B cell (primary cell): ENCODE data around the gene RDH11. TPM values are rescaled to one million over a fixed set of nuclear protein-coding genes. Genes with fewer than 3 reads are reported as not detected.

Experiments
- ATAC-seq: fragments of 200-7000 bp; cut with Tn5 transposase; one replicate; pipeline ENCODE4 v1.10.0; 2021; ENCODE audit warnings: low read depth, mild to moderate bottlenecking, moderate number of reproducible peaks, moderate library complexity
- CTCF ChIA-PET: fragments of 350-600 bp; sonication (Branson Sonifier 250); formaldehyde crosslinking; loops from one replicate; lab custom pipeline; 2021; ENCODE audit warnings: antibody characterized with exemption, inconsistent platforms; lab: Charles Lee
- POLR2A ChIA-PET: fragments of 350-600 bp; sonication (Branson Sonifier 250); formaldehyde crosslinking; loops from one replicate; lab custom pipeline; 2021; ENCODE audit warnings: antibody characterized with exemption; lab: Charles Lee
- DNase-seq: peaks from one replicate; pipeline ENCODE4 v3.0.0; 2013
- H2AFZ ChIP-seq: 2 replicates; pipeline ENCODE4 v1.6.1; 2012; ENCODE audit warnings: mild to moderate bottlenecking, low read depth, low read length; ENCODE audit not compliant: insufficient read depth, poor library complexity, severe bottlenecking
- H3K27ac ChIP-seq, 2 donors: 1 replicate in 1 of 2; 2 replicates in 1 of 2; pipeline ENCODE4 v1.5.1; 2012 to 2013; ENCODE audit warnings: low read length in 2 of 2, mild to moderate bottlenecking in 2 of 2, moderate library complexity in 1 of 2
- H3K27me3 ChIP-seq, 4 experiments: fragments of 200-600 bp in 1 of 4; sonication (generic) in 1 of 4; replicated peaks in 1 of 4; 1 replicate in 2 of 4; 2 replicates in 2 of 4; pipeline versions ENCODE4 v1.6.1 to v1.7.0; 2013 to 2016; ENCODE audit warnings: low read length in 3 of 4, mild to moderate bottlenecking in 2 of 4, mixed read lengths in 1 of 4, moderate library complexity in 1 of 4; ENCODE audit not compliant: insufficient read depth in 4 of 4, control insufficient read depth in 3 of 4; ENCODE audit errors: control extremely low read depth in 1 of 4
- H3K36me3 ChIP-seq, 2 experiments: replicated peaks in 1 of 2; 1 replicate in 1 of 2; 2 replicates in 1 of 2; pipeline versions ENCODE4 v1.6.1 to v1.7.1; 2013; ENCODE audit warnings: low read length in 1 of 2; ENCODE audit not compliant: insufficient read depth in 2 of 2, control insufficient read depth in 1 of 2; ENCODE audit errors: control extremely low read depth in 1 of 2, extremely low read depth in 1 of 2
- H3K4me1 ChIP-seq, 2 donors: fragments of 200-600 bp in 1 of 2; sonication (generic) in 1 of 2; 1 replicate in 1 of 2; 2 replicates in 1 of 2; pipeline versions ENCODE4 v1.5.1 to v1.6.1; 2013 to 2017; ENCODE audit warnings: low read length in 2 of 2; ENCODE audit not compliant: control insufficient read depth in 2 of 2, insufficient read depth in 2 of 2
- H3K4me2 ChIP-seq: replicated peaks from 2 replicates; pipeline ENCODE3; 2012; ENCODE audit warnings: mild to moderate bottlenecking, low read depth, low read length; ENCODE audit not compliant: poor library complexity, severe bottlenecking
- H3K4me3 ChIP-seq, 5 experiments: fragments of 200-600 bp in 1 of 5; sonication (generic) in 1 of 5; 1 replicate in 3 of 5; 2 replicates in 2 of 5; pipeline versions ENCODE4 v1.5.1 to v1.7.0; 2011 to 2016; ENCODE audit warnings: low read length in 4 of 5, mild to moderate bottlenecking in 4 of 5, low read depth in 2 of 5, control low read depth in 1 of 5, moderate library complexity in 1 of 5; ENCODE audit not compliant: insufficient read depth in 1 of 5; ENCODE audit errors: control extremely low read depth in 1 of 5, extremely low read depth in 1 of 5
- H3K79me2 ChIP-seq: fragments of 200-600 bp; sonication (generic); one replicate; pipeline ENCODE4 v1.6.0; 2016; ENCODE audit warnings: low read length; ENCODE audit not compliant: control insufficient read depth, insufficient read depth
- H3K9ac ChIP-seq: fragments of 200-600 bp; sonication (generic); 2 replicates; pipeline ENCODE4 v1.6.1; 2017; ENCODE audit warnings: mild to moderate bottlenecking, low read length, moderate library complexity
- H3K9me3 ChIP-seq, 3 donors: one replicate each; pipeline versions ENCODE4 v1.6.1 to v1.7.1; 2013; ENCODE audit warnings: low read length in 2 of 3; ENCODE audit not compliant: control insufficient read depth in 2 of 3, insufficient read depth in 1 of 3; ENCODE audit errors: control extremely low read depth in 1 of 3
- H4K20me1 ChIP-seq: 2 replicates; pipeline ENCODE4 v1.6.0; 2012; ENCODE audit warnings: mild to moderate bottlenecking, low read length; ENCODE audit not compliant: insufficient read depth, control insufficient read depth, poor library complexity, severe bottlenecking
- H3K27ac Mint-ChIP-seq: one replicate; pipeline ENCODE4 v1.8.0; 2021; ENCODE audit warnings: mixed read lengths
- H3K27me3 Mint-ChIP-seq: one replicate; pipeline ENCODE4 v1.8.0; 2021; ENCODE audit warnings: mixed read lengths
- H3K4me1 Mint-ChIP-seq: one replicate; pipeline ENCODE4 v1.8.0; 2021; ENCODE audit warnings: mixed read lengths
- H3K4me3 Mint-ChIP-seq: one replicate; pipeline ENCODE4 v1.8.0; 2021; ENCODE audit warnings: mixed read lengths
- H3K9me3 Mint-ChIP-seq: one replicate; pipeline ENCODE4 v1.8.0; 2022; ENCODE audit warnings: mixed read lengths; ENCODE audit not compliant: insufficient read depth
- CTCF ChIP-seq: fragments of 200-600 bp; IDR thresholded peaks from one replicate; pipeline ENCODE4 v1.8.0; 2022; ENCODE audit warnings: antibody characterized with exemption, mild to moderate bottlenecking
- EZH2 ChIP-seq: IDR thresholded peaks from 2 replicates; pipeline ENCODE4 v1.6.1; 2012; ENCODE audit warnings: borderline replicate concordance, low read depth, mild to moderate bottlenecking, moderate library complexity, low read length; ENCODE audit not compliant: insufficient read depth, poor library complexity, severe bottlenecking
- WGBS: methylation state at CpG from one replicate; pipeline ENCODE4 v1.1.5; 2013; ENCODE audit warnings: missing lambda C conversion rate; ENCODE audit not compliant: insufficient coverage; 5-methylcytosine and 5-hydroxymethylcytosine counted together
- intact Hi-C: fragments of 100-400 bp; cut with micrococcal nuclease; formaldehyde crosslinking; loops from one replicate; pipeline ENCODE4 v1.10.0; 2022
- polyA plus RNA-seq: library from polyadenylated mRNA; depleted of rRNA; stranded (reverse); fragments of >200 nt; gene quantifications from 2 replicates; pipeline ENCODE4 v1.2.3, GENCODE V29; 2012
- total RNA-seq, 2 donors: library from RNA; stranded (reverse); fragments of 120-200 nt in 1 of 2; gene quantifications; 1 replicate in 1 of 2; 2 replicates in 1 of 2; pipeline versions ENCODE4 v1.2.3 to v1.2.4, GENCODE V29; 2013 to 2022

RDH11 gene
- total and polyA plus RNA-seq, 2 donors (not counting 1 experiment from before 2014, with no cell fraction given) = 32.8 to 35.2 TPM

GRCh38 chr14:67698179-67698578 lies 2.6 kb upstream of the RDH11 start:
- Histone ChIP-seq H3K27me3 (no peaks in the 10 kb centered on the region), H3K4me1 (peaks cover 6 to 13% of the 10 kb centered on the region in 2 donors), H4K20me1 (no peaks in the 10 kb centered on the region), H2AFZ (no peak overlapping the region), H3K36me3 (no peaks in the 10 kb centered on the region), H3K4me3 (no peak overlapping the region), H3K4me2 (no peak overlapping the region), H3K9me3 (no peaks in the 10 kb centered on the region), H3K79me2 (peaks cover 12% of the 10 kb centered on the region), H3K9ac (no peak overlapping the region), H3K27ac (no peak overlapping the region)
- intact Hi-C loops = loop anchor here (5.0 to 10.0 kb wide), 3 partner anchors 1191 to 1919 kb away; partner anchors contain the start of genes ERH, GPHN and SLC39A9
- POLR2A ChIA-PET = no interaction called here
- no CpG with 5 or more reads among the region's 1 CpG for WGBS
- H3K27ac Mint-ChIP-seq = no peak overlapping the region
- ATAC-seq = no peak
- no peaks in the 10 kb centered on the region for H3K9me3 Mint-ChIP-seq
- H3K4me3 Mint-ChIP-seq = no peak overlapping the region
- no peak for DNase-seq
- TF ChIP-seq EZH2 (no peak), CTCF (no peak)
- H3K27me3 Mint-ChIP-seq = no peaks in the 10 kb centered on the region
- H3K4me1 Mint-ChIP-seq = peaks cover 11% of the 10 kb centered on the region
- CTCF ChIA-PET = interaction anchor here (1.4 to 12.2 kb wide), 3 partner anchors 79 to 270 kb away, joined by 3 to 392 read pairs (median 5); partner anchors contain the start of gene ARG2

GRCh38 chr14:67697006-67697405 lies 1.4 kb upstream of the RDH11 start:
- H4K20me1 ChIP-seq = no peaks in the 10 kb centered on the region
- ChIA-PET CTCF (interaction anchor here (0.6 to 12.2 kb wide), 2 partner anchors 30 to 113 kb away, joined by 3 to 392 read pairs; no protein-coding TSS in a partner anchor), POLR2A (no interaction called here)
- H3K27ac Mint-ChIP-seq = no peak overlapping the region
- no peaks in the 10 kb centered on the region for H3K9me3 Mint-ChIP-seq
- ATAC-seq = no peak
- H3K4me2 ChIP-seq = no peak overlapping the region
- no peak overlapping the region for H3K4me3 ChIP-seq
- no peak overlapping the region for H3K27ac ChIP-seq
- H3K4me1 ChIP-seq = peaks cover 6 to 13% of the 10 kb centered on the region in 2 donors
- no peaks in the 10 kb centered on the region for H3K9me3 ChIP-seq
- intact Hi-C loops = loop anchor here (5.0 to 10.0 kb wide), 3 partner anchors 1190 to 1920 kb away; partner anchors contain the start of genes ERH, GPHN and SLC39A9
- H2AFZ ChIP-seq = no peak overlapping the region
- peaks cover 0 to 7% of the 10 kb centered on the region in 2 experiments for H3K36me3 ChIP-seq
- no peaks in the 10 kb centered on the region for H3K27me3 ChIP-seq
- no peaks in the 10 kb centered on the region for H3K27me3 Mint-ChIP-seq
- H3K9ac ChIP-seq = no peak overlapping the region
- DNase-seq = no peak
- TF ChIP-seq CTCF (no peak), EZH2 (no peak)
- 100% methylated on average over 1 of the region's 4 CpGs for WGBS
- peaks cover 22% of the 10 kb centered on the region for H3K79me2 ChIP-seq
- H3K4me1 Mint-ChIP-seq = peaks cover 14% of the 10 kb centered on the region
- no peak overlapping the region for H3K4me3 Mint-ChIP-seq
